Small intestine (tissue), 7 donors: ENCODE measurements around the gene TUBA8. TPM values are rescaled to one million over a fixed set of nuclear protein-coding genes. Genes with fewer than 3 reads are reported as not detected.
"Not testable (repeated sequence)": the region's sequence is repeated elsewhere in the genome, so short reads cannot be mapped to it uniquely, and the experiment has no call there.

Source experiments
- DNase-seq, 2 donors: peaks; one replicate each; pipeline versions ENCODE4 v3.0.0 to v3.0.0-alpha.2; 2013
- FAIRE-seq: peaks from 2 replicates; lab custom pipeline; 2012; peaks lifted over from hg19 to GRCh38; lab: Jason Lieb, UNC
- H3K27ac ChIP-seq, 3 donors: one replicate each; pipeline ENCODE4 v1.5.1; 2013; ENCODE audit warnings: low read length in 2 of 3, mild to moderate bottlenecking in 2 of 3, control low read depth in 1 of 3, inconsistent platforms in 1 of 3, low read depth in 1 of 3, moderate library complexity in 1 of 3
- H3K27me3 ChIP-seq, 3 donors: one replicate each; pipeline ENCODE4 v1.6.1; 2013; ENCODE audit warnings: low read length in 3 of 3, inconsistent platforms in 1 of 3; ENCODE audit not compliant: control insufficient read depth in 3 of 3, insufficient read depth in 3 of 3
- H3K36me3 ChIP-seq, 3 donors: one replicate each; pipeline ENCODE4 v1.6.1; 2013; ENCODE audit warnings: low read length in 3 of 3, inconsistent platforms in 1 of 3, low read depth in 1 of 3, mild to moderate bottlenecking in 1 of 3, moderate library complexity in 1 of 3; ENCODE audit not compliant: control insufficient read depth in 3 of 3, insufficient read depth in 2 of 3
- H3K4me1 ChIP-seq, 3 donors: one replicate each; pipeline ENCODE4 v1.6.1; 2013; ENCODE audit warnings: low read length in 2 of 3, inconsistent platforms in 1 of 3, low read depth in 1 of 3, mild to moderate bottlenecking in 1 of 3, moderate library complexity in 1 of 3; ENCODE audit not compliant: control insufficient read depth in 3 of 3, insufficient read depth in 2 of 3
- H3K4me3 ChIP-seq, 3 donors: one replicate each; pipeline ENCODE4 v1.5.1; 2013; ENCODE audit warnings: low read length in 3 of 3, control low read depth in 1 of 3, inconsistent platforms in 1 of 3, low read depth in 1 of 3, mild to moderate bottlenecking in 1 of 3, moderate library complexity in 1 of 3
- H3K9me3 ChIP-seq, 2 donors: one replicate each; pipeline ENCODE4 v1.6.1; 2013; ENCODE audit warnings: low read depth in 1 of 2, low read length in 1 of 2; ENCODE audit not compliant: control insufficient read depth in 2 of 2, insufficient read depth in 1 of 2
- WGBS, 3 donors: extraction: QIAGEN DNeasy Blood & Tissue Kit; methylation state at CpG; one replicate each; pipeline ENCODE4 v1.1.7; 2013; 5-methylcytosine and 5-hydroxymethylcytosine counted together
- polyA plus RNA-seq, 4 donors: library from polyadenylated mRNA; stranded (reverse) in 3 of 4; unstranded in 1 of 4; fragments of 200-250 nt in 3 of 4; fragments of 120-200 nt in 1 of 4; gene quantifications; one replicate each; pipeline versions ENCODE4 v1.2.1 to v1.2.3, GENCODE V29; 2013
- donor health status: healthy with polysubstance abuse.
- donor health status: control.
- donor health status: control.
- donor health status: Bipolar disorder and iron deficiency.
- donor health status: healthy.

TUBA8 gene
- polyA plus RNA-seq, 4 donors: 1.6 to 5.8 (median 4.5) TPM

DNA sequence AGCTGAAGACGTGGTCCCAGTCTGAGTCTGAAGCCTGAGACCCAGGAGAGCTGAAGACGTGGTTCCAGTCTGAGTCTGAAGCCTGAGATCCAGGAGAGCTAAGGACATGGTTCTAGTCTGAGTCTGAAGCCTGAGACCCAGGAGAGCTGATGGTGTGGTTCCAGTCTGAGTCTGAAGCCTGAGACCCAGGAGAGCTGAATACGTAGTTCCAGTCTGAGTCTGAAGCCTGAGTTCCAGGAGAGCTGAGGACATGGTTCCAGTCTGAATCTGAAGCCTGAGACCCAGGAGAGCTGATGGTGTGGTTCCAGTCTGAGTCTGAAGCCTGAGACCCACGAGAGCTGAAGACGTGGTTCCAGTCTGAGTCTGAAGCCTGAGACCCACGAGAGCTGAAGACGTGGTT is 4.6 kb upstream of the TUBA8 start:
- not testable (repeated sequence) for FAIRE-seq, H3K27ac ChIP-seq, H3K9me3 ChIP-seq, DNase-seq, H3K4me3 ChIP-seq
- Histone ChIP-seq H3K36me3 (peaks cover 0 to 12% (median 2%) of the 10 kb centered on the region in 3 donors), H3K4me1 (peaks cover 0 to 10% (median 0%) of the 10 kb centered on the region in 3 donors), H3K27me3 (peaks cover 0 to 13% (median 0%) of the 10 kb centered on the region in 3 donors)
- 80 to 86% (median 85%) methylated on average over 6 to 7 of the region's 7 CpGs for whole genome bisulfite sequencing, 3 donors

DNA sequence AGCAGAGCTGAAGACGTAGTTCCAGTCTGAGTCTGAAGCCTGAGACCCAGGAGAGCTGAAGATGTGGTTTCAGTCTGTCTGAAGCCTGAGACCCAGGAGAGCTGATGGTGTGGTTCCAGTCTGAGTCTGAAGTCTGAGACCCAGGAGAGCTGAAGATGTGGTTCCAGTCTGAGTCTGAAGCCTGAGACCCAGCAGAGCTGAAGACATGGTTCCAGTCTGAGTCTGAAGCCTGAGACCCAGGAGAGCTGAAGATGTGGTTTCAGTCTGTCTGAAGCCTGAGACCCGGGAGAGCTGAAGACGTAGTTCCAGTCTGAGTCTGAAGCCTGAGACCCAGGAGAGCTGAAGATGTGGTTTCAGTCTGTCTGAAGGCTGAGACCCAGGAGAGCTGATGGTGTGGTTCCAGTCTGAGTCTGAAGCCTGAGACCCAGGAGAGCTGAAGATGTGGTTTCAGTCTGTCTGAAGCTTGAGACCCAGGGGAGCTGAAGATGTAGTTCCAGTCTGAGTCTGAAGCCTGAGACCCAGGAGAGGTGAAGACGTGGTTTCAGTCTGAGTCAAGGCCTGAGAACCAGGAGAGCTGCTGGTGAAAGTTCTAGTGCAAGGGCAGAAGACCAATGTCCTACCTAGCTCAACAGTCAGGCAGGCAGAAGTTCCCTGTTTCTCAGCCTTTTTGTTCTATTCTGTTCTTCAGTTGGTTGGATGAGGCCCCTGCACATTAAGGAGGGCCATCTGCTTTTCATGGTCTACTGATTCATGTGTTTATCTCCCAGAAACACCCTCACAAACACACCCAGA is 3.9 kb upstream of the TUBA8 start:
- not testable (repeated sequence) for H3K36me3 ChIP-seq, H3K4me3 ChIP-seq, H3K27ac ChIP-seq, H3K9me3 ChIP-seq, FAIRE-seq, DNase-seq
- 57 to 84% (median 75%) methylated on average over 4 of the region's 4 CpGs for WGBS, 3 donors
- peaks cover 0 to 16% (median 0%) of the 10 kb centered on the region in 3 donors for H3K4me1 ChIP-seq
- peaks cover 0 to 20% (median 0%) of the 10 kb centered on the region in 3 donors for H3K27me3 ChIP-seq

DNA sequence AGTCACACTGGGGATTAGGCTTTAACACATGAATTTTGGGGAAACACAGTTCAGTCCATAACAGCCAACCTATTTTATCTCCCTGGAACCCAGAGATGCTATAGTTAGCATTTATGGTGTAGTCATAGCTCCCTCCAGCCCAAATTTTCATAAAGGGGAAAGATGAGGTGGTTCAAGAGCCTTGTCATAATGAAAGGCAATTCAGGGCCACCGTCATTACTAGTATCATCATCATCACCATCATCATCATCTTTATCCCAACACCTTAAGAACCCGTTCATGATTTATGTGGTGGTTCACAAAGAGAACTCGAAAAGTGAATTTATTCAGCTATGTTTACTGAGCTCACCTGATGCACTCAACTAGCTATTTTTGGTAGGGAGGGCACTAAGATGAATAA is 2.4 kb upstream of the TUBA8 start:
- DNase-seq (no peak), FAIRE-seq (no peak)
- Histone ChIP-seq H3K4me3 (no peak overlapping the region), H3K36me3 (peaks cover 0 to 4% (median 0%) of the 10 kb centered on the region in 3 donors), H3K27me3 (peaks cover 0 to 22% (median 0%) of the 10 kb centered on the region in 3 donors), H3K9me3 (peaks cover 0 to 3% of the 10 kb centered on the region in 2 donors), H3K4me1 (peaks cover 0 to 16% (median 0%) of the 10 kb centered on the region in 3 donors), H3K27ac (no peak overlapping the region)
- 80 to 95% (median 88%) methylated on average over 3 of the region's 3 CpGs for WGBS, 3 donors

DNA sequence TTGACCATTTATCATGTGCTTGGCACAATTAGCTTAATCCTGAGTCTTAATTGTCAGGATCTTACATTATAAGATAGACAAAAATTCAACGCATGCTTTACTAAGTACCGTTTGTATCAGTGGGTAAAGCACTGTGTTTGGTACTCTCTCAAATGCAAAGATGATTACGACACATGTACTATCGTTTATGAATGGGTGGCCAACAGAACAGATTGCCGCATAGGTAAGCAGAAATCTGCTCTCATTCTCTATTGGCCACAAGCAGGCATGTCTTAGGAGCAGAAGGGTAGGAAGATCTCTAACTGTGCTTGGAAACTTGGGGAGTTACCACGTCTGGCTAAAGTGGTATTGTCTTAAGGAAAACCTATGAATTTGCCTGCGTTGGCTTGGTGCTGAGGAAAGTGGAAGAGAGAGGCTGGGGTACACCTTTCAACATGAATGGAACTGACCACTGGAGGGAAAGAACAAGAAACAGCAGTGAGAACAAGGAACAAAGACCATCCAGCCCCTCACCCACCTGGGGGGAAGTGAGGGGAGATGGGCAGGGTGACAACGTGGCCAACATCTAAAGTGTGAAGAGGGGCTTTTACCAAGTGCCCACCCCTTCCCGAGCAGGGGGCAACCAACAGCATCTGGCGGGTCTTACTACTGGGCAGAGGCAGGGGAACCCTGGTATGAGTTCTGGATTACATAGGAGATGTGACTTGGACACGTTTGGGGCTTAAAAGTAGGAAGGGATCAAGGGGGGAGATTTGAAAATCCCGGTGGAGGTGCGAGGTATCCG is 1.0 kb upstream of the TUBA8 start:
- FAIRE-seq (no peak), DNase-seq (no peak)
- Histone ChIP-seq H3K27ac (no peak overlapping the region), H3K4me3 (peak overlapping the region in 1 of 3 donors; percentile 58), H3K36me3 (peaks cover 0 to 2% (median 0%) of the 10 kb centered on the region in 3 donors), H3K9me3 (peaks cover 0 to 3% of the 10 kb centered on the region in 2 donors), H3K27me3 (peaks cover 0 to 22% (median 0%) of the 10 kb centered on the region in 3 donors), H3K4me1 (peaks cover 0 to 16% (median 0%) of the 10 kb centered on the region in 3 donors)
- WGBS, 3 donors: 48 to 55% (median 50%) methylated on average over 14 of the region's 14 CpGs

DNA sequence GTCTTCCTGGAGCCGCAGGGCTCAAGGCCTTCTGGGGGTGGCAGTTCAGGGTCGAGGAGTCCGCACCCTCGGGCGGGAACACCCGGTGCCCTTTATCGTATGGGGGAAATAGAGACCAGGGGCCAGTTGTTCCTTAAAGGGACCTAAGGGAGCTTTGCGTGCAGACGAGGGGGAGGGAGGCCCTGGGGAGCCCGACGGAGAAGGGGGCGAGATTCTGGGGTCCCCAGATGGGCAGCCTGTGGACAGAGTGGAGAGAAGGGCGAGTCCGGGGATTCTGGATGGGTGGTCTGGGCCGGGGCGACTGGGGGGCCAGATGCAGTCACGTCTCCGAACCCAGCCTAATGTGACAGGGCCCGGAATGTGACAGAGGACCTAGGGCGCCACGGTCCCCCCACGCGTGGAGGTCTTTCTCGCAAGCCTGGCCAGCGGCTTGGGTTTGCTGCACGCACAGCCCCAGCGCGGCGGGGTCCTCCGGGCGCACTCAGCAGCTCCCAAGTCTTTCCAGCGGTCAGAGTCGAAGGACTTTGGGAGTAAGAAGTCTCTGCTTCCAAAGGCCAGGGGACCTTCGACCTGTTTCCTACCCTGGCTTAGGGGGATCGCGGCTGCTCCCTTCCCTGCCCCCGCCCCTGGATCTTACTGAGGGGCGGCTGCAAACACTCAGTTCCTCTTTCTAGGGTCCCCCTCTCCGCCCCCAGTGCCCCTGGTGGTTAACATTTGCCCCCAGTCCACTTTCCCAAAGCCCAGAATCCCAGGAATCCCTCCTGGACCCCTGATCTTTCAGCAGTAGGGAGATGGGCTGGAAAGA is 547 bp downstream of the TUBA8 start:
- WGBS, 3 donors: 18 to 22% (median 19%) methylated on average over 32 to 39 of the region's 39 CpGs
- Histone ChIP-seq H3K36me3 (no peaks in the 10 kb centered on the region), H3K27ac (no peak overlapping the region), H3K4me3 (peak overlapping the region in 2 of 3 donors; percentile 18 to 58), H3K27me3 (peaks cover 0 to 22% (median 0%) of the 10 kb centered on the region in 3 donors), H3K9me3 (peaks cover 0 to 3% of the 10 kb centered on the region in 2 donors), H3K4me1 (peaks cover 0 to 16% (median 0%) of the 10 kb centered on the region in 3 donors)
- DNase-seq (peak in 1 of 2 donors; percentile 20), FAIRE-seq (no peak)

DNA sequence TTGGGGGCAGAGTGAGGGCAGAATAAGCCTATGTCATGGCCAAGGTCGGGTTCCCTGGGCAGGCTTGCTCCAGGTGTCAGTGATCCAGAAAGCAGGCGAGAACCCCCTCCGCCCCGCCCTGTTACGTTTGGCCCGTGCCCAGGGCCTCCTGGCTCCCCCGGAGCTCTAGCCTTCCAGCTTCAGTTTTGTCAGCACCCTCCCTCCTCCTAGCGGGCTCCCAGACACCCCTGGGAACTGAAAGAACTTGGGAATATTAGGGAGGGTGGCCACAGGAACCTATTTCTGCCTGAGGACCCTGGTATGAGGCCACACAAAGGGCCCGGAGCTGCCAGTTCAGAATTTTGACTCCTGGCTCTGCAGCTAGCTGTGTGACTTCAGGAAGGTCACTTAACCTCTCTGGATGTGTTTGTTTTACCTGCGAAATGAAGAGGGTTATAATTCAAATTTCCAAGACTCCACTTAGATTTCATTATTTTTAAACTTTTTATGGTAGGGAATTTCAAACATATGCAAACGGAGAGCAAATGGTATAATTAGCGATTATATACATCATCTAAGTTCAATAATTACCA is 1.2 kb downstream of the TUBA8 start:
- H3K4me1 ChIP-seq: peaks cover 0 to 16% (median 0%) of the 10 kb centered on the region in 3 donors
- H3K4me3 ChIP-seq: no peak overlapping the region
- no peaks in the 10 kb centered on the region for H3K36me3 ChIP-seq
- 51 to 67% (median 66%) methylated on average over 12 of the region's 12 CpGs for WGBS, 3 donors
- H3K27ac ChIP-seq: no peak overlapping the region
- no peak for FAIRE-seq
- no peaks in the 10 kb centered on the region for H3K9me3 ChIP-seq
- no peak for DNase-seq
- peaks cover 0 to 22% (median 0%) of the 10 kb centered on the region in 3 donors for H3K27me3 ChIP-seq

DNA sequence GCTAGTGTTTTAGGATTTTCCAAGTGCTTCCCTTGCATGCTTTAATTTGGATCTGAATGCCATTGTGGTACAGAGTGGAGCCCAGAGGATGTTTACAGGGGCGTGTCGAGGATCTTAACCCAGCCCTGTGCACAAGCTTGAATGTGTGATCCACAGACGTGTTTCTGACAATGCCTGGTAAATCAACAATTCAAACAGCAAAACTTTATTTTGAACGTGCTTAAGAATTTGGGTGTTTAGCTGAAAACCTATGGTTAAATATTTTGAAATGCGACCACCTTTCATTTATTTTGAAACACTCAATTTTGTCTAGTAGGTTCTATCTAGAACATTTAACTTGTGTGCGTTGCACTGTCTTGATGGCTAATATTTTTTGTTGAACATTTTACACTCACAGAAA is 1.8 kb downstream of the TUBA8 start:
- no peaks in the 10 kb centered on the region for H3K9me3 ChIP-seq
- no peak for FAIRE-seq
- 75 to 83% (median 80%) methylated on average over 6 of the region's 6 CpGs for WGBS, 3 donors

More for the DNA sequence above, 1.8 kb downstream of the TUBA8 start:
- no peak overlapping the region for H3K27ac ChIP-seq
- no peak for DNase-seq
- H3K27me3 ChIP-seq: peaks cover 0 to 22% (median 0%) of the 10 kb centered on the region in 3 donors
- H3K4me3 ChIP-seq: no peak overlapping the region
- H3K4me1 ChIP-seq: peaks cover 0 to 16% (median 0%) of the 10 kb centered on the region in 3 donors
- H3K36me3 ChIP-seq: no peaks in the 10 kb centered on the region
